ENCODE results near the gene VANGL1.
"Not testable (repeated sequence)": the region's sequence is repeated elsewhere in the genome, so short reads cannot be mapped to it uniquely, and the experiment has no call there.

The VANGL1 gene

GRCh38 chr1:115620453-115620852, 21.3 kb upstream of the VANGL1 start:
- intact Hi-C loops (cut with DNase I; ENCODE audit: low total_unique reads): no loop called here
- TF ChIP-seq, protein P1, sequence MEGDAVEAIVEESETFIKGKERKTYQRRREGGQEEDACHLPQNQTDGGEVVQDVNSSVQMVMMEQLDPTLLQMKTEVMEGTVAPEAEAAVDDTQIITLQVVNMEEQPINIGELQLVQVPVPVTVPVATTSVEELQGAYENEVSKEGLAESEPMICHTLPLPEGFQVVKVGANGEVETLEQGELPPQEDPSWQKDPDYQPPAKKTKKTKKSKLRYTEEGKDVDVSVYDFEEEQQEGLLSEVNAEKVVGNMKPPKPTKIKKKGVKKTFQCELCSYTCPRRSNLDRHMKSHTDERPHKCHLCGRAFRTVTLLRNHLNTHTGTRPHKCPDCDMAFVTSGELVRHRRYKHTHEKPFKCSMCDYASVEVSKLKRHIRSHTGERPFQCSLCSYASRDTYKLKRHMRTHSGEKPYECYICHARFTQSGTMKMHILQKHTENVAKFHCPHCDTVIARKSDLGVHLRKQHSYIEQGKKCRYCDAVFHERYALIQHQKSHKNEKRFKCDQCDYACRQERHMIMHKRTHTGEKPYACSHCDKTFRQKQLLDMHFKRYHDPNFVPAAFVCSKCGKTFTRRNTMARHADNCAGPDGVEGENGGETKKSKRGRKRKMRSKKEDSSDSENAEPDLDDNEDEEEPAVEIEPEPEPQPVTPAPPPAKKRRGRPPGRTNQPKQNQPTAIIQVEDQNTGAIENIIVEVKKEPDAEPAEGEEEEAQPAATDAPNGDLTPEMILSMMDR (IDR thresholded peaks at IDR 0.05): no peak
- Histone ChIP-seq H3K9me3 (peaks cover 0 to 16% (median 16%) of the 10 kb centered on the region in 3 donors), H3K4me1 (no peaks in the 10 kb centered on the region), H3K36me3 (no peaks in the 10 kb centered on the region), H3K27ac (no peak overlapping the region), H3K4me3 (no peak overlapping the region), H3K27me3 (no peaks in the 10 kb centered on the region)
- no peak for DNase-seq

GRCh38 chr1:115620950-115621349, 20.8 kb upstream of the VANGL1 start:
- DNase-seq: no peak
- Histone ChIP-seq H3K27ac (no peak overlapping the region), H3K36me3 (no peaks in the 10 kb centered on the region), H3K4me1 (no peaks in the 10 kb centered on the region), H3K27me3 (no peaks in the 10 kb centered on the region), H3K4me3 (no peak overlapping the region), H3K9me3 (peaks cover 0 to 16% (median 16%) of the 10 kb centered on the region in 3 donors)
- intact Hi-C loops (cut with DNase I; ENCODE audit: low total_unique reads): no loop called here
- TF ChIP-seq, protein P1 (IDR thresholded peaks at IDR 0.05): no peak

DNA sequence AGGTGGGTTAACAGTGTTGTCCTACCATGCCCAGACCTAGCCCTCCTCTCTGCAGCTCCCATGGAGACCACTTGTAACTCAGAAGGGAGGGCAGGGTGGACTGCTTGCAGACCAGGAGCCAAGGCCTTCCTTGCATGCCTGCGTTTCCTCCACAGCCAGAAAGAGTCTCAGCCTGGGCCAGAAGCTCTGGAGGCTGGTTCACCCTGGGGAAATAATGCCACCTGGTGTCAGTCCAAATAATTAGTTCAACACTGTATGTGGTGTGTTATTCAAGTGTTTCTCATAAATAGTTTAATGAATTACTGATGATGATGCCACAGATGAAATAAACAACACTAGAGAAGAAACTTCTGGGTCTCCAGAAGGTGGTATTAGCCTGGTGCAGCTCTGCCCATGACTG, 16.9 kb upstream of the VANGL1 start:
- peaks cover 0 to 15% (median 15%) of the 10 kb centered on the region in 3 donors for H3K9me3 ChIP-seq
- H3K4me1 ChIP-seq: no peaks in the 10 kb centered on the region
- no peak for DNase-seq
- H3K36me3 ChIP-seq: no peaks in the 10 kb centered on the region
- H3K27ac ChIP-seq: no peak overlapping the region
- no peak overlapping the region for H3K4me3 ChIP-seq
- TF ChIP-seq, protein P1 (IDR thresholded peaks at IDR 0.05): no peak
- no peaks in the 10 kb centered on the region for H3K27me3 ChIP-seq
- intact Hi-C loops (cut with DNase I; ENCODE audit: low total_unique reads): no loop called here

DNA sequence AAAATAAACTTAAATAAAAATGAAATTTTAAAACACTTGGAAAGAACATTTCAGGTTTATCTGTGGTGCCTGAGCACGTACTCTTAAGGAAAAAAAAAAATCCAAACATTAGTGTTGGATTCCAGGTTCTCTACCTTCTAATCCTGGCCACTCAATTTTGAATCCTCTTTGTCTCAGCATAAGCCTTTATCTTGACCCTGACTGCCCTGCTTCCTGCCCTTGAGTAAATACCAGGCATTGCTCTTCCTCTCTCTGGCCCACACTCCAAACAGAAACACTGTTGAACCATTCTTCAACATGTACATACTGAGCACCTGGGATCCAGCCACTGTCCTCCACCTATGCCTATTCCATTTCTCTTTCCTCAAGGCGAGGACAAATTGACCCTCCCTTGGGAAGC, 11.4 kb upstream of the VANGL1 start:
- Histone ChIP-seq H3K36me3 (no peaks in the 10 kb centered on the region), H3K4me3 (no peak overlapping the region), H3K9me3 (no peaks in the 10 kb centered on the region), H3K27me3 (no peaks in the 10 kb centered on the region), H3K4me1 (no peaks in the 10 kb centered on the region), H3K27ac (no peak overlapping the region)
- intact Hi-C loops (cut with DNase I; ENCODE audit: low total_unique reads): no loop called here
- TF ChIP-seq, protein P1 (IDR thresholded peaks at IDR 0.05): no peak
- no peak for DNase-seq

DNA sequence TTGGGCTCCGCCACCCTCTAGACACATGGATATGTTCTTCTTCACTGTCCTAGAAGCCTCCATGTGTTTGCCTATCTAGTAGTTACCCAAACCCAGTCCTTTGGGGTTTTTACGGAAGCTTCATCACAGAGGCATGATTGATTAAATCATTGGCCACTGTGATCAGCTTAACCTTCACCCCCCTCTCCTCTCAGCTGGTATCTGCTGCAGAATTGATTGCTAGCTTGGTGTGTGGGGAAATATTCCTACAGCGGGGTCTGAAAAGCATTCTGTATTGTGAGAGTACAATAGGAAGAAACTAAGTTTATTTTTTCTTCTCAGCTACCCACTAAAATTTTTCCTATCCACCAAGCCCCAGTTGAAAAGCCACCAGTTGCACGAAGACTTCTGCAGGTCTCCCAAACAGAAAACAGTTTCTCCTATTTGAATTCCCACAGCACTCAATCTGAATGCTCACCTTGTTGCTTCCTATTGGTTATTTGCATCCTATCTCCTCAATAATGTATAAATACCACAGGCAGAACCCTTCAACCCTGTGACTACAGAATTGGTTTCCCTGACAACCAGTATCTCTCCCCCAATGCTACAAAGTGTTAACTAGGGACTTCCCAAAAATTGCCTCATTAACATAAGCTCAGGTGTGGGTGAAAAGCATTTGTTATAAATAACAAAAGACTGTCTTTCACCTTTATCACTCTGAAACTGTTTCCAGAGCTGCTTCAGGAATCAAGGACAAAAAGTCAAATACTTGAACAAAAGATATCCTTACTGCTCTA, 9.3 kb upstream of the VANGL1 start:
- no peaks in the 10 kb centered on the region for H3K9me3 ChIP-seq
- H3K36me3 ChIP-seq: no peaks in the 10 kb centered on the region
- TF ChIP-seq, protein P1 (IDR thresholded peaks at IDR 0.05): no peak
- no peak overlapping the region for H3K4me3 ChIP-seq
- H3K4me1 ChIP-seq: no peaks in the 10 kb centered on the region
- no peaks in the 10 kb centered on the region for H3K27me3 ChIP-seq
- intact Hi-C loops (cut with DNase I; ENCODE audit: low total_unique reads): no loop called here
- no peak for DNase-seq
- no peak overlapping the region for H3K27ac ChIP-seq

- H3K9me3 ChIP-seq; H3K4me1 ChIP-seq; DNase-seq; H3K27me3 ChIP-seq; H3K27ac ChIP-seq; intact Hi-C loops (cut with DNase I; ENCODE audit: low total_unique reads); H3K36me3 ChIP-seq; H3K4me3 ChIP-seq: not testable (repeated sequence)
Measured at GRCh38 chr1:115633606-115634005, 8.2 kb upstream of the VANGL1 start.

DNA sequence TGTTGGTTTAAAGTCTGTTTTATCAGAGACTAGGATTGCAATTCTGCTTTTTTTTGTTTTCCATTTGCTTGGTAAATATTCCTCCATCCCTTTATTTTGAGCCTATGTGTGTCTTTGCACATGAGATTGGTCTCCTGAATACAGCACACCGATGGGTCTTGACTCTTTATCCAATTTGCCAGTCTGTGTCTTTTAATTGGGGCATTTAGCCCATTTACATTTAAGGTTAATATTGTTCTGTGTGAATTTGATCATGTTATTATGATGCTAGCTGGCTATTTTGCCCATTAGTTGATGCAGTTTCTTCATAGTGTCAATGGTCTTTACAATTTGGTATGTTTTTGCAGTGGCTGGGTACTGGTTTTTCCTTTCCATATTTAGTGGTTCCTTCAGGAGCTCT, 4.5 kb upstream of the VANGL1 start:
- H3K4me3 ChIP-seq; intact Hi-C loops (cut with DNase I; ENCODE audit: low total_unique reads); H3K27ac ChIP-seq; H3K27me3 ChIP-seq; DNase-seq; H3K36me3 ChIP-seq; H3K4me1 ChIP-seq; H3K9me3 ChIP-seq: not testable (repeated sequence)
